ENCODE data around the gene VPS41.

VPS41 gene

DNA sequence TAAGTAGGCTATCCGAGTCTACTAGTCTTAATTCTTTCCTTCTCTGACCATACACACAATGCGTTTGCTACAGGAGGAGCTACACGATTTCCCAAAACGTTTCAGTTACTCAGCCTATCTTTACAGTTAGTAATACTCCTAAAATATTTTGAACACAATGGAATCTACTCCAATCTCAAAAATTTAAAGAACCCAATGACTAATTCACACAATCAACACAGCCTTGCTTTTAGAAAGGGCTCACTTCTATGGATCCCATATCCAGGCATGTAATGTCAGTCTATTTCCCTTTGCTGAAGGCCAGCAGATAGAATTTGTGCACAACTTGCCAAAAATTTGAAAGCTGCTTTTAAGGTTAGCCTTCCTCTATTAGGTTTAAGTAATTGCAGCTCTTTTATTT, 107.2 kb downstream of the VPS41 start:
- no peak for DNase-seq

- DNase-seq, result no peak
Observed at GRCh38 chr7:38798552-38799267, 110.3 kb downstream of the VPS41 start.

DNA sequence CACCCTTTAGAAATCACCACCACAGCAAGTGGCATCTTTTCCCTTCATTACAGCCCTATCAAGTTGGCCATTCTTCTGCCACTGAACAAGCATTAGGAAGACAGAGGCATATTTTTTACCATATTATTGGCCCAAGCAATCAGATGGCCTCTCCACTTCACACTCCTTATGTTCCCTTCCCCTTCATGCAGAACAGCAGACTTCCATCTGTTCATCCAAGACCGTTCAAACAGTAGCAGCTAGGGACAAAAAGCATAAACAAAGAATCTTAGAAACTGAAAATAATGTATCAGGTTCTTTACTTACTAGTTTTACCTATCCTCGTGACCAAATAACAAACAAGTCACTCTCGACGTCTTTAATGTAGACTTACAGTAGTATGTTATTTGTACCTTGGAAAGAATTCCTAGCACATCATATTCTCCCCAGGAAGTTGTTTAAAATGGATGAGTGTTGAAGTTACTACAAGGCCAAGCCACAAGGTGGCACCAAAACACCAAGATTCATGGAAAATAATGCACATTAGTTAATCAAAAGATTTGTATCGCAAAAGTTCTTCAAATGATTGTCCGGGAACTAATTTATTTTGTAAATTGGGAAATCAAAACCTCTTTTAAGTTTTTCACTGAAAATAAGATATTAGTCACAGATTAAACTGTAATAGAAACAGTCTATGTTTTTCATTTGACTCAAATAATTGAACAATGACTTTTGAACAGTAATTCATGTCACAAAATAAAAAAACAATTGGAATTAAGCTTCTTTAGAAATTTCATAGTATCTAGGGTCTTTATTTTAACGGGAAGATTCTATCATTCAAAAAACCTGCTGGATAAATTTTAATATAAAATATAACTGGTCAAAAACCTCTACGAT, 112.1 kb downstream of the VPS41 start:
- DNase-seq, result peak; percentile 34

DNA sequence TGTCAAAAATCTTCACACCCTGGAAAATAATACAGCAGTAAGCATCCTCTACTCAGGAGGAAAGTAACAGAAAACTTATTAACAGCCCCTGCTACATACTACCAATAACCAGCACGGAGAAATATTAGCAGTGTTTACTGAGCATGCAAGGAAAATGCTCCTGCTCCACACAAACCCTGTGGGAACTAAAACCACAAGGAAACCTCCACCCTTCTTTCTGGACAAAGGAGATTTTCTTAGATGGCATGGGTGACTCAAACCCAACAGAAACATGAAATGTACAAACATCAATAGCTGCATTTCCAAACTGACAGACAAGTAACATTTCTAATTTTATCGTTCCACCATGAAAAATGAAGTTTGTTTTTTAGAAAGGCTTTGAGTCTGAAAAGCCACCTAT, 113.4 kb downstream of the VPS41 start:
- DNase-seq, result no peak

GRCh38 chr7:38781991-38782390, 127.0 kb downstream of the VPS41 start:
- no peak for DNase-seq

GRCh38 chr7:38777609-38778008, 131.4 kb downstream of the VPS41 start:
- DNase-seq, result no peak

DNA sequence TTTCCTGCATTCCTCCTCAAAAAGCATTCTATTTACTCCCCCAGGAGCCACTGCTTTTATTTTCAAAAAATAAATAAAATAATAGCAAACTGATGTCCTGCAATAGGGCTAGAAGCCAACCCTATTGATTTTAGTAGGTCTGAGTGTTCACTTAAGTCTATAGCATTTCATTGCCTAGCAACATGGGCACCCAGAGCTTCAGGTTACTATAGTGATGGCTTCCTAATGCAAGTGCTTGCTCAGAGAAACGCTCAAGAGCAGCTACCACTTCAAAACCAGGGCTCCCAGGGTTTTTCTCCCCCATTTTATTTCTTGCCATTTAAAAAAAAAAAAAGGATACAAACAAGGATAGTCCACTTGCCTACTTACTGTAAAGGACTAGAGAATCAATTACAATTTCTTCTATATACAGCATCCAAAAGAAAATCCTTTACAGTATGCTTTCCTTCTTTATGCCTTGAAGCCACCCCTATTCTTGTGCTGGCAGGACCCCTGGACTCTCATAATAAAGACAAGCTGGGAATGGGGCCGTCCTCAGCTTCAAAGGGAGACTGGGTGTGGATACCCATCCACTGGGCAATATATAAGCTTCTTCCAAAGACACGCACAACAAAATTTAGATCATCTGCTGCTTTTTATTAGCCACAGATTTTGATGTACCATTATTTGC, 133.3 kb downstream of the VPS41 start:
- no peak for DNase-seq

- DNase-seq, result no peak
Observed at GRCh38 chr7:38773430-38773829, 135.6 kb downstream of the VPS41 start.

DNA sequence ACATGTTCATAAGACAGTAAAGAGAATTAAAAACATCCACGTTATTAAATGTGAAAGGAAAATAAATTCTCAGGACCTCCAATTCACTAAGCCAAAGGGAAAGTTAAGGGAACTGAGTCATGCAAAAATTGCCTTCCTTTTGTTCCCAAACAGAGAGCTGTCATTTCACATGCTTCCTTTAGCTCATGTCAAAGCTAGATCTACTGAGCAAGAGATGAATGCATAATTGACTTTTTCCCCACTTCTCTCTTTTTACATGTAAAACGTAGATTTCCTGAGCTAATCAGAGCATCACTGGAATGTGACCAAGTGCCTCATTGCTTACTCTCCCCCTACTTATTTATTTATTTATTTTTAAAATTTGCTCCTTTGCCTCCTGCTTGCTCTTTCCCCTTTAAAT, 148.8 kb downstream of the VPS41 start:
- DNase-seq, result no peak

GRCh38 chr7:38759028-38759427, 150.0 kb downstream of the VPS41 start:
- no peak for DNase-seq

DNA sequence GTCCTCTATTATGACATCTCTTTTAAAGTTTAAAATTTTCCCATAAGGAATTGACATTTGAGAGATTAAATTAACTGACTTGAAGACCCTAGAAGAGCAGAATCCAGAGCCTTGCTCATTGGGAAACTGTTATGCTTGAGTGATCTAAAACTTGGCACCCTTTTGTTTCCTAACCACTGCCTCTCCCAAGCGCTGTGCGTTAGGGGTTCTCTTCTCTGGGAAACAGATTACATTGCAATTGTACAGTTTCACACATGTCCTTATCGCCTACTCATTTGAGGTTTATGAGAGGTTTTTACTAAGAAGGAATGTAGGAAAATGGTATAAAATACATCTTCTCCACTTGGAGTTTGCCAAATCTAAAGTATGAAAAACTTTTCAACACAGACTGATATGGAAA, 151.1 kb downstream of the VPS41 start:
- DNase-seq, result no peak

- no peak for DNase-seq
Observed at GRCh38 chr7:38756521-38756920, 152.5 kb downstream of the VPS41 start.

DNA sequence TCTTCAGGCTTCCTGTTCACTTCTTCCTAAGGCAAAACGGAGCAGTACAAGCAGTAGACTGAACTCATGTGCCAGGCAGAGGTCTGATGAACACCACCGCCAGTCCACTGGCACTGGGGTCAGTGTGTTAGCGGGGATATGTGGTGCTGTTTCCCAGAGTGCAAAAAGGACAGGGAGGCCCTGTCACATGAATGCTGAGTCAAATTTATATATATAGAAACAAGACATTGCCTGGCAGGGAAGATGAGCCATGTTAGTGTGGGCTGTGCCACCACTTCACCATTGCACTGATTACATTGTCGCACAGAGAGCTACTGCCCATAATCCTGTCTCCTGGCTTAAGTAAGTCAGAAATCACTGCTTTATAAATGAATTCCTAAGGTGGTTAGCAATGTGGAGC, 155.6 kb downstream of the VPS41 start:
- no peak for DNase-seq

DNA sequence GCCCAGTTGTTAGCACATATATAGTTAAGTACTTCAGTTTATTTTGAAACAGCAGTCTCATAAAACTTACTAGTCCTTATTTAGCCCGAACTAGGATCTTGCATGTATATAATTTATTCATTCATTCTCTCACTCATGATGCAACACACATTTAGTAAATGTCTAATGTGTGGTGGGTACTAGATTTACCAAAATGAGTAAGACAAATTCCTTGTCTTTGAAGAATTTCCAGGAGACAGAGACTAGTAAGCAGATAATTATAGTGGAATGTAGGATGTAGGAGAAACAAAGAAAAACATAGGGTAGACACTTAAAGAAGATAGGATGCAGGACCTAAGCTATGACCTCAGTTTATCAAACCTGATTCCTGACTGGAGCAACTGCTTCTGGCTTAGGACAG, 157.6 kb downstream of the VPS41 start:
- no peak for DNase-seq

GRCh38 chr7:38748056-38748610, 160.9 kb downstream of the VPS41 start:
- DNase-seq, result no peak

DNA sequence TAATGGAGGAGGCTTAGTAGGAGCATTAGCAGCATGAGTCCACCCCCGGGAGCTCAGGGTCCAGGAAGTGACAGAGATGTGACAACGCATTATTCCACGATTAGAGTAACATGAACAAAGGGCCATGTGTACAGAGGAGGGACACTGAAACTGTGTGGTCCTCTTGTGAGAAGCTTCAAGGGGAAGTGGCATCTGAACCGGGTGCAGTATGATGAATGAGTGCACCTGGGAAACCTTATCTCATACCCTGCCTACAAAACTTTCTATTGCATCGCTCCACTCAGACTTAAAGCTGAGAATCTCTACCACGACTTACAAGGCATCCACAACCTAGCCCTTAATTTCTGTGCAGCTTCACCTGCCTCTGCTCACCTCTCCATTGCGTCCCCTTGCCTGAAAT, 162.6 kb downstream of the VPS41 start:
- DNase-seq, result no peak

- DNase-seq, result no peak
Observed at GRCh38 chr7:38744746-38745145, 164.2 kb downstream of the VPS41 start.

DNA sequence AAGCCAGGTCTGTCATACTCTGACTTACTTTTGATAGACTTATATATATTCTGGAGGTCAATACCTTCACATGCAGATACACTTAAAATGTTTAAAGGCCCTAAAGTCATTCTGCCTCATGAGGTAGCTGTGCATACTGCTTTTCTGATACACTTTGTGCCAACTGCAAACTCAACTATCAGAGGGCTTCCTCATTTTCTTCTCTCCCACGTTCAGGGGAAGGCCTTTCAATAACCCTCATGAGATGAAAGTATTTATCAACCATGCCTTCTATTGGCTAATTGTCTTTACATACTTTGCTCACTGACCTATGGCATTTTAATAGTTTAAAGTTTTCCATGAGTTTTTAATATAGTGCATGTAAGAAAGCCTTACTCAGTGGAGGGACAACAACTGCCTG, 165.1 kb downstream of the VPS41 start:
- DNase-seq, result no peak

- no peak for DNase-seq
Observed at GRCh38 chr7:38740041-38740440, 168.9 kb downstream of the VPS41 start.

GRCh38 chr7:38736138-38736537, 172.9 kb downstream of the VPS41 start:
- DNase-seq, result no peak

DNA sequence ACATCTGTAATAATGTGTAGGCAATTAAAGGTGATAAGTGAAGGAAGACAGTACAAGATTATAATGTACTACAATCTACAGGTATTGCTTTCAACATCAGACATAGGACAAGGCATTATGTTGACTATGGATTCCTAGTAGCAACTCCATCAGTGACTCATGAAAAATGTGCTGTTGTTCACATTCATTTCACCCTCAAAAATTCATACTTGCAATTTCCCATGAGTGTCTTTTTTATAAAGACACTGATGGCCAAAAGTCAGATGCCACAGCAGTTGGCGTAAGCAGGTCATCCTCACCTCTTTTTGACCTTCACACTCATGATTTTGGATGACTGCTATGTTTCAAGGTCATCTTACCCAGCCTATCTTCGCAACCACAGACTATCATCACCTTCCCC, 177.8 kb downstream of the VPS41 start:
- DNase-seq, result no peak

DNA sequence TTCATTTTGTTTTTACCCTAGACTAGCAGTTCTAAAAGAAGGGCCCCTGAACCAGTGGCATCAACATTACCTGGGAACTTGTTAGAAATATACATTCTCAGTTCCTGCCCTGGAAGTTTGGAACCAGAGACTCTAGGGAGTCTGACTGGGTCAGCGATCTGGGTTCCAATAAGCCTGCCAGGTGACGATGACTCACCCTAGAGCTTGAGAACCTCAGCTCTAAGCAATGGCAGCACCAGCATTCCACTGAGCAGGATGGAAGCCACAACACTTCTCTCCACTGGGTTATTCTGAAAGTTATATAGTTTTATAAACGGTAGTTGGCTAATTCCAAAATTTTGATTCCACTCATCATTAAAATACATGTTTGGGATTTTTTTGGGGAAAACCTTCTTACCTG, 180.8 kb downstream of the VPS41 start:
- DNase-seq, result no peak

GRCh38 chr7:38727184-38727940, 181.6 kb downstream of the VPS41 start:
- no peak for DNase-seq

All from activated gamma-delta T cell treated with Interleukin-2 at 50 U/mL for 16 hours (primary cell).